KMS-11 (cell line): Measurements from ENCODE around the gene ZSWIM3.
"Not testable (repeated sequence)": the region's sequence is repeated elsewhere in the genome, so short reads cannot be mapped to it uniquely, and the experiment has no call there.

Experiments used
- H2AFZ ChIP-seq: fragments of 200-600 bp; sonication (generic); 2 replicates; pipeline ENCODE4 v1.6.1; 2016; ENCODE audit warnings: antibody characterized with exemption, mixed run types, low read depth
- H3K27ac ChIP-seq: fragments of 200-600 bp; sonication (generic); 2 replicates; pipeline ENCODE4 v1.6.1; 2016; ENCODE audit warnings: mild to moderate bottlenecking, mixed run types
- H3K27me3 ChIP-seq: fragments of 200-600 bp; sonication (generic); 2 replicates; pipeline ENCODE4 v1.6.1; 2017; ENCODE audit warnings: mild to moderate bottlenecking, low read depth, mixed run types, moderate library complexity; ENCODE audit not compliant: insufficient read depth
- H3K36me3 ChIP-seq: fragments of 200-600 bp; sonication (generic); 2 replicates; pipeline ENCODE4 v1.6.1; 2017; ENCODE audit warnings: mild to moderate bottlenecking, mixed run types; ENCODE audit not compliant: insufficient read depth
- H3K4me1 ChIP-seq: fragments of 200-600 bp; sonication (generic); 2 replicates; pipeline ENCODE4 v1.6.1; 2016; ENCODE audit warnings: mild to moderate bottlenecking, low read depth, mixed run types; ENCODE audit not compliant: poor library complexity, severe bottlenecking
- H3K4me2 ChIP-seq: fragments of 200-600 bp; sonication (generic); 2 replicates; pipeline ENCODE4 v1.7.0; 2016; ENCODE audit warnings: mild to moderate bottlenecking, mixed run types
- H3K4me3 ChIP-seq: fragments of 200-600 bp; sonication (generic); IDR thresholded peaks from 2 replicates; pipeline ENCODE4 v1.6.1; 2017; ENCODE audit warnings: low read depth, low read length, mixed read lengths; ENCODE audit not compliant: insufficient read depth
- H3K79me2 ChIP-seq: fragments of 200-600 bp; sonication (generic); 2 replicates; pipeline ENCODE4 v1.6.1; 2016; ENCODE audit warnings: low read depth, mixed run types; ENCODE audit not compliant: insufficient read depth
- H3K9ac ChIP-seq: fragments of 200-600 bp; sonication (generic); 2 replicates; pipeline ENCODE4 v1.6.1; 2016; ENCODE audit warnings: mild to moderate bottlenecking, mixed run types
- H4K20me1 ChIP-seq: fragments of 200-600 bp; sonication (generic); 2 replicates; pipeline ENCODE4 v1.6.1; 2016; ENCODE audit warnings: mild to moderate bottlenecking, mixed run types; ENCODE audit not compliant: insufficient read depth
- CTCF ChIP-seq: fragments of 200-600 bp; sonication (generic); conservative IDR thresholded peaks from 2 replicates; pipeline ENCODE4 v1.6.1; 2017; ENCODE audit warnings: low read depth, mild to moderate bottlenecking, antibody characterized with exemption, low read length, moderate library complexity, mixed read lengths

Gene ZSWIM3

GRCh38 chr20:45867819-45868176 is 10.4 kb downstream of the ZSWIM3 start:
- no peak for TF ChIP-seq CTCF
- H3K9ac ChIP-seq = no peak overlapping the region
- H3K79me2 ChIP-seq = no peaks in the 10 kb centered on the region
- no peak overlapping the region for H3K27ac ChIP-seq
- H3K36me3 ChIP-seq = no peaks in the 10 kb centered on the region
- no peaks in the 10 kb centered on the region for H3K27me3 ChIP-seq
- H3K4me1 ChIP-seq = no peaks in the 10 kb centered on the region
- H3K4me3 ChIP-seq = no peak overlapping the region
- no peak overlapping the region for H2AFZ ChIP-seq
- H4K20me1 ChIP-seq = no peaks in the 10 kb centered on the region
- H3K4me2 ChIP-seq = no peak overlapping the region

GRCh38 chr20:45872626-45873025 is 15.2 kb downstream of the ZSWIM3 start:
- no peak overlapping the region for H2AFZ ChIP-seq
- H3K36me3 ChIP-seq = no peaks in the 10 kb centered on the region
- H3K4me1 ChIP-seq = no peaks in the 10 kb centered on the region
- H3K4me2 ChIP-seq = no peak overlapping the region
- H4K20me1 ChIP-seq = no peaks in the 10 kb centered on the region
- H3K4me3 ChIP-seq = no peak overlapping the region
- H3K79me2 ChIP-seq = no peaks in the 10 kb centered on the region
- no peak overlapping the region for H3K27ac ChIP-seq
- H3K9ac ChIP-seq = no peak overlapping the region
- TF ChIP-seq CTCF = no peak
- no peaks in the 10 kb centered on the region for H3K27me3 ChIP-seq

GRCh38 chr20:45873409-45874103 is 16.1 kb downstream of the ZSWIM3 start:
- Histone ChIP-seq H3K4me2 (no peak overlapping the region), H3K79me2 (no peaks in the 10 kb centered on the region), H3K27me3 (no peaks in the 10 kb centered on the region), H4K20me1 (no peaks in the 10 kb centered on the region), H3K9ac (no peak overlapping the region), H2AFZ (no peak overlapping the region), H3K4me3 (no peak overlapping the region), H3K4me1 (no peaks in the 10 kb centered on the region), H3K27ac (no peak overlapping the region), H3K36me3 (no peaks in the 10 kb centered on the region)
- TF ChIP-seq CTCF = no peak

- not testable (repeated sequence) for H3K4me3 ChIP-seq, H3K9ac ChIP-seq, H2AFZ ChIP-seq, H4K20me1 ChIP-seq, H3K27me3 ChIP-seq, H3K27ac ChIP-seq, H3K4me1 ChIP-seq, H3K4me2 ChIP-seq, H3K36me3 ChIP-seq, H3K79me2 ChIP-seq
Observed at GRCh38 chr20:45874104-45874481, 16.7 kb downstream of the ZSWIM3 start.

- Histone ChIP-seq H3K27me3 (no peaks in the 10 kb centered on the region), H4K20me1 (no peaks in the 10 kb centered on the region), H3K27ac (no peak overlapping the region), H3K79me2 (no peaks in the 10 kb centered on the region), H3K4me2 (no peak overlapping the region), H3K4me1 (no peaks in the 10 kb centered on the region), H2AFZ (no peak overlapping the region), H3K36me3 (no peaks in the 10 kb centered on the region), H3K9ac (no peak overlapping the region), H3K4me3 (no peak overlapping the region)
- no peak for TF ChIP-seq CTCF
Observed at GRCh38 chr20:45874576-45874975, 17.2 kb downstream of the ZSWIM3 start.
